Hindlimb muscle (tissue), 1 donor: ENCODE measurements around the gene PRR13. TPM values are rescaled to one million over a fixed set of nuclear protein-coding genes. Genes with fewer than 3 reads are reported as not detected.
A peak's percentile ranks its signal among the peaks of the same experiment; 100 is the strongest.
"Not testable (repeated sequence)": the region's sequence is repeated elsewhere in the genome, so short reads cannot be mapped to it uniquely, and the experiment has no call there.

Experiments used
- DNase-seq: peaks from one replicate; pipeline ENCODE4 v3.0.0-alpha.2; 2013
- polyA plus RNA-seq: library from polyadenylated mRNA; unstranded; fragments of 120-200 nt; gene quantifications from one replicate; pipeline ENCODE4 v1.2.1, GENCODE V29; 2013; ENCODE audit not compliant: insufficient read length

Gene PRR13
- polyA plus RNA-seq = 50.8 TPM

- peak; percentile 98 for DNase-seq
Measured at GRCh38 chr12:53441040-53441833, at the start of gene PRR13. Gene PRR13, plus strand, starts transcription at chr12:53441734. Its CDS starts 981 bp downstream, at chr12:53442715.

GRCh38 chr12:53399896-53400295 is 41.6 kb upstream of the PRR13 start:
- DNase-seq = no peak

- not testable (repeated sequence) for DNase-seq
Measured at GRCh38 chr12:53402351-53402750, 39.2 kb upstream of the PRR13 start.

GRCh38 chr12:53402871-53403270 is 38.7 kb upstream of the PRR13 start:
- no peak for DNase-seq

- DNase-seq = no peak
Measured at GRCh38 chr12:53410951-53411350, 30.6 kb upstream of the PRR13 start.

- no peak for DNase-seq
Measured at GRCh38 chr12:53413485-53414204, 27.9 kb upstream of the PRR13 start.

GRCh38 chr12:53414756-53415417 is 26.6 kb upstream of the PRR13 start:
- no peak for DNase-seq

- not testable (repeated sequence) for DNase-seq
Measured at GRCh38 chr12:53415752-53416389, 25.7 kb upstream of the PRR13 start.

GRCh38 chr12:53417291-53417816 is 24.2 kb upstream of the PRR13 start:
- DNase-seq = not testable (repeated sequence)

- DNase-seq = no peak
Measured at GRCh38 chr12:53418221-53418620, 23.3 kb upstream of the PRR13 start.

- no peak for DNase-seq
Measured at GRCh38 chr12:53419756-53420155, 21.8 kb upstream of the PRR13 start.

GRCh38 chr12:53422247-53422646 is 19.3 kb upstream of the PRR13 start:
- not testable (repeated sequence) for DNase-seq

- DNase-seq = no peak
Measured at GRCh38 chr12:53423597-53423996, 17.9 kb upstream of the PRR13 start, which contains the start of gene AMHR2. Gene AMHR2, plus strand, starts transcription at chr12:53423855. Its CDS starts 80 bp downstream, at chr12:53423935.

- no peak for DNase-seq
Measured at GRCh38 chr12:53424626-53425514, 16.7 kb upstream of the PRR13 start.

- DNase-seq = no peak
Measured at GRCh38 chr12:53425515-53426150, 15.9 kb upstream of the PRR13 start.

GRCh38 chr12:53427905-53428594 is 13.5 kb upstream of the PRR13 start:
- DNase-seq = no peak

GRCh38 chr12:53428741-53429140 is 12.8 kb upstream of the PRR13 start:
- no peak for DNase-seq

- no peak for DNase-seq
Measured at GRCh38 chr12:53430116-53430515, 11.4 kb upstream of the PRR13 start.

- no peak for DNase-seq
Measured at GRCh38 chr12:53431187-53431586, 10.3 kb upstream of the PRR13 start.

GRCh38 chr12:53435326-53435725 is 6.2 kb upstream of the PRR13 start:
- not testable (repeated sequence) for DNase-seq
